Measurements from ENCODE around the gene APOB.

The APOB gene, protein sequence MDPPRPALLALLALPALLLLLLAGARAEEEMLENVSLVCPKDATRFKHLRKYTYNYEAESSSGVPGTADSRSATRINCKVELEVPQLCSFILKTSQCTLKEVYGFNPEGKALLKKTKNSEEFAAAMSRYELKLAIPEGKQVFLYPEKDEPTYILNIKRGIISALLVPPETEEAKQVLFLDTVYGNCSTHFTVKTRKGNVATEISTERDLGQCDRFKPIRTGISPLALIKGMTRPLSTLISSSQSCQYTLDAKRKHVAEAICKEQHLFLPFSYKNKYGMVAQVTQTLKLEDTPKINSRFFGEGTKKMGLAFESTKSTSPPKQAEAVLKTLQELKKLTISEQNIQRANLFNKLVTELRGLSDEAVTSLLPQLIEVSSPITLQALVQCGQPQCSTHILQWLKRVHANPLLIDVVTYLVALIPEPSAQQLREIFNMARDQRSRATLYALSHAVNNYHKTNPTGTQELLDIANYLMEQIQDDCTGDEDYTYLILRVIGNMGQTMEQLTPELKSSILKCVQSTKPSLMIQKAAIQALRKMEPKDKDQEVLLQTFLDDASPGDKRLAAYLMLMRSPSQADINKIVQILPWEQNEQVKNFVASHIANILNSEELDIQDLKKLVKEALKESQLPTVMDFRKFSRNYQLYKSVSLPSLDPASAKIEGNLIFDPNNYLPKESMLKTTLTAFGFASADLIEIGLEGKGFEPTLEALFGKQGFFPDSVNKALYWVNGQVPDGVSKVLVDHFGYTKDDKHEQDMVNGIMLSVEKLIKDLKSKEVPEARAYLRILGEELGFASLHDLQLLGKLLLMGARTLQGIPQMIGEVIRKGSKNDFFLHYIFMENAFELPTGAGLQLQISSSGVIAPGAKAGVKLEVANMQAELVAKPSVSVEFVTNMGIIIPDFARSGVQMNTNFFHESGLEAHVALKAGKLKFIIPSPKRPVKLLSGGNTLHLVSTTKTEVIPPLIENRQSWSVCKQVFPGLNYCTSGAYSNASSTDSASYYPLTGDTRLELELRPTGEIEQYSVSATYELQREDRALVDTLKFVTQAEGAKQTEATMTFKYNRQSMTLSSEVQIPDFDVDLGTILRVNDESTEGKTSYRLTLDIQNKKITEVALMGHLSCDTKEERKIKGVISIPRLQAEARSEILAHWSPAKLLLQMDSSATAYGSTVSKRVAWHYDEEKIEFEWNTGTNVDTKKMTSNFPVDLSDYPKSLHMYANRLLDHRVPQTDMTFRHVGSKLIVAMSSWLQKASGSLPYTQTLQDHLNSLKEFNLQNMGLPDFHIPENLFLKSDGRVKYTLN (N-terminal part only)

DNA sequence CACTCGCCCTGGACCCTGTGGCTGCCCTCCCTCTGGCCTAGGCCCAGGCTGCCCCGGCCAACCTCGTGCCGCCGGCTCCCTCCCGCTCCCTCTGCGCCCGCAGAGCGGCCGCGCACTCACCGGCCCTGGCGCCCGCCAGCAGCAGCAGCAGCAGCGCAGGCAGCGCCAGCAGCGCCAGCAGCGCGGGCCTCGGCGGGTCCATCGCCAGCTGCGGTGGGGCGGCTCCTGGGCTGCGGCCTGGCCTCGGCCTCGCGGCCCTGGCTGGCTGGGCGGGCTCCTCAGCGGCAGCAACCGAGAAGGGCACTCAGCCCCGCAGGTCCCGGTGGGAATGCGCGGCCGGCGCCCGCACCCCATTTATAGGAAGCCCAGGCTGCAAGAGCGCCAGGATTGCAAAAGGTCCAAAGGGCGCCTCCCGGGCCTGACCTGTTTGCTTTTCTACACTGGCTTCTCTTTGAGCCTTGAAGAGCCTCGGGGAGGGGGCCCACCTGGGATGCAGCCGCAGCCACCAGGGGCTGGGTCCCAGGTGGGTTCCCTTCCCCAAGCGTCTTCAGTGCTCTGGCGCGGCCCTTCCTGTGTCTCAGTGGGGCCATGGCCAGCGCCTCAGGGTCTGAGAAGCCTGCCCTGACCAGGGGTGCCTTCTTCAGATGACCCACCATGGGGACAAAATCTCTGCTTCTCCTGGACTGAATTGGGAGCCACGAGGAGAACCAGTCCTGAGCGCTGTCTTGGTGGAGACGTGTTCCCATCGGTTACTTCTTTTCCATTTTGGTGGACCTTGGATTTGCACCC lies at the start of gene APOB:
TSS of gene APOB (minus strand) at position 330 of the 789 bp plus-strand sequence. CDS start at position 202, 128 bp downstream.
- DNase-seq = no peak

DNA sequence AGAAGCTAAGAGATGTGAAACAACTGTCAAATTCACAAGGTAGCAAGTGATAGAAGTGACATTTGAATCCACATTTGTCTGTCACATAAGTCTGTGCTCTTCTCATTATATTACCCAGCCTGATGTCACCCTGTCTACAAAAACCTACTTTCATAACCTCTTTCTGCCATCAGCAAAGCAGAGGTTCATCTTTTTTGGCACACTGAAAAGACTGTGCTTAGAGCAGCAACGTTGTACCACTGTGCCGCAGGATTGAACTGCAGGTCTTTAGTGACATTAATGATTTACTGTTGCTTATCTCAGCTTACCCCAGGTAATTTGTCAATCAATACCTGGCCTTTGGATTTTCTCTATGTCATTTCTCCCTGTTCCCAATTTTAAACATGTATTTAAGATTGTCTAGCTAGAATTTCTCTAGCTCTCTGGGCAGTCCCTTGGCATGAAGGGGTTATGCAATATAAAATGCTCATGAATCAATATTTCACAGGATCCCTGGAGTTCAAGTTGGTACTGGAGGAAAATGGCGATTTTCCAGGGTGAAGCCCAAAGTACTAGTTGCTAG lies 48.5 kb upstream of the APOB start:
- DNase-seq = no peak

DNA sequence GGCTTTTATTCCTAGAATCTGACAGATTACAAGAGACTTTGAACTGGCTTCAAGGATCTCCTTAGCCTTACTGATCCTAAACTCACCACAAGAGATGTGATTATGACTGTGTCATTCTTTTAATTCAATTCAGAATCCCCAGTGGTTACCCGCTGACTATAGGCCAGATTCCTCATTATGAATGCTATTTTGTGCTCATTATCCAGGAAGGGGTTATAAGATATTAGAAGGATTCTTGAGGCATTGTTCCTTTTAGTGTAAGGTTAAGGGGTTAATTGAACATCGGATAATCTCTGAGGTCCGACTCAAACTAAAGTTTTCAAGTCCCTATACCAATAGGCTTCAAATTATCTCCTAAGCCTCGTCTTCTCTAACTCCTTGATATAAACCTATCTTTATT lies 40.5 kb upstream of the APOB start:
- DNase-seq = no peak

DNA sequence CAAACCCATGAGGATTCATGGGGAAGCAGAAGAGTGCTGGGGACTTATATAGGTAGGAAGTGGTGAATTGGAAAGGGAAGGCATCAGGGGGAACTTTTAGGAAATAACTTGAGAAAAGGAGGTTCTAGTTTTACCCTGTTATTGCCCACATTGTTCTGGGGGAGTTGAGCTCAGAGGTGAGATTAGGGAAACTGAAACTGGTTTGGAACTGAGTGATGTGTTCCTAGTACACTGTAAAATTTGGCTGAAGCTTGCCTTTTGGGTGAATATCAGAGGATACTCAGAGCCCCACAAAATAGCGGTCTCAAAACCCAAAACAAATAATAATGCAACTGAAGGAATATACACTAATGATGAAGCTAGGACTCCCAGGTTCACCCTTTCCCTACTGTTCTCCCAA lies 39.6 kb upstream of the APOB start:
- DNase-seq = no peak

DNA sequence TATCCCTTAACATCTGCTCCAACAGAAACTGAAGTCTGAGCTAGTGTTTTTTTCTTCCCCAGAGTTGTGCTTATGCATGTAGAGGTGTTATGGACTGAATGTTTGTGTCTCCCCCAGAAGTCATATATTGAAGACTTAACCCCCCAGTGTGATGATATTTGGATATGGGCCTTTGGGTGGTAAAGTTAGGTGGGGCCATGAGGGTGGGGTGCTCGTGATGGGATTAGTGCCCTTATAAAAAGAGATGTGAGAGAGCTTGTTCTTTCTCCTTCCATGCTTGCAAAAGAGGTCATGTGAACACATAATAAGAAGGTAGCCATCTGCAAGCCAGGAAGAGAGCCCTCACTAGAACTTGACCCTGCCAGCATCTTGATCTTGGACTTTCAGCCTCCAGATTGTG lies 34.4 kb upstream of the APOB start:
- DNase-seq = no peak

DNA sequence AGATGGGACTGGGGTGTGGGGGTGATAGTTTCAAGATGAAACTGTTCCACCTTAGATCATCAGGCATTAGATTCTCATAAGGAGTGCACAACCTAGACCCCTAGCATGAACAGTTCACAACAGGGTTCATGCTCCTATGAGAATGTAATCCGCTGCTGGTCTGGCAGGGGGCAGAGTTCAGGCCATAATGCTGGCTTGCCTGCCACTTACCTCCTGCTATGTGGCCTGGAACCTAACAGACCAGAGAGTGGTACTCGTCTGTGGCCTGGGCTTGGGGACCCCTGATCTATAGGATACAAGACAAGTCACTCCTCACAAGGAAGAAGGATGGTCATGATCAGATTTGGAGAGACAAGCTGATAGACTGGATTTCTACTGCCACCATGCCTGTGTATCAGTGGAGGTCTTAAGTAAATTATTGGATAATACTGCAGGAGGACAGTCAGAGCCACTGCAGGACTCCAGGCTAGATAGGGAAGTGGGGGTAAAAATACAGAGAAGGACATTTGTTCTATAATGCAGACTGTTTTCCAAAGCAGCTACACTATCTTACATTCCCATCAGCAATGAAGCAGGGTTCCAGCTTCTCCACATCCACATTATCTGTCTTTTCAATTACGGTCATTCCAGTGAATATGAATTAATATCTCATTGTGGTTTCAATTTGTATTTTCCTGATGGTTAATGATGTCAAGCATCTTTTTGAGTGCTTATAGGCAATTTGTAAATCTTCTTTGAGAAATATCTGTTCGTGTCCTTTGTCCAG lies 28.8 kb upstream of the APOB start:
- DNase-seq = no peak

DNA sequence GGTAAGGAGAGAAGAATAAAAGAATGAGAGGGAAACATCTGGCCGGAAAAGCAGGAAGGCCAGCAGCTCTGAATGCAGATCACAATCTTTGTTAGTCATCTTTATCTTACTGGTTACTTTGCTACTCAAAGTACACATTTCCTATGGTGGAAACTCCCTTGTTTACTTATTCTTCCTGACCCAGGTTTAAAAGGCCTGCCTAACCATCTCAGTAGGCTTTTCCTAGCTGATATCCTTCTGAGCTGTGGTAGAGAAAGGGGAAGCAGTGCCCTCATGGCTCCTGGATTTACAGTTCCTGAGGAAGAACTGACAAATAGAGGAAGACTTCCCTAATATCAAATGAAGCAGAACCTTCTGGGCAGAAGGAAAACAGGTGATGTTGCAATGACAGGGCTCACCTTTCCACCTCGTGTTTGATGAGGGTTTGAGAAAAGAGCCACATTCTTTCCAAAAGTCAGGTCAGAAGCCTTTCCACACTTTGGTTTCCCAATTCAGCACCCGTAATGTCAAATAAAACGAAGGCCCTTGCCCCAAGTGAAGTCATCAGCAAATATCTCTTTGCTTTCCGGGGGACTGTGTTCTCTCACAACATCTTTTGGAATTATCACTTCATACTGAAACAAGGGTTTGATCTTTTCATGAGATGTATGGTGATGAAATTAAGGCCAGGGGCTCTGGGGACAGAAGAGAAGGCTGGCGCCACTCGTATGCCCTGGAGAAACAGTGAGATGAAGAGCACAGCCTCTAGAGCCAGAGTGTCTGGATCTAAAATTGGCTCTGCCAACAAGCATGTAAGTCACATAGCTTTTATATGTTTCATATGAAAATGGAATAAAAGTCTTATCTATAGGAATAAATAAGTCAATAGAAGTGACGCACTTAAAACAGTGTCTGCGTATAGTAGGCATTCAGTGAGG lies 26.7 kb upstream of the APOB start:
- no peak for DNase-seq

DNA sequence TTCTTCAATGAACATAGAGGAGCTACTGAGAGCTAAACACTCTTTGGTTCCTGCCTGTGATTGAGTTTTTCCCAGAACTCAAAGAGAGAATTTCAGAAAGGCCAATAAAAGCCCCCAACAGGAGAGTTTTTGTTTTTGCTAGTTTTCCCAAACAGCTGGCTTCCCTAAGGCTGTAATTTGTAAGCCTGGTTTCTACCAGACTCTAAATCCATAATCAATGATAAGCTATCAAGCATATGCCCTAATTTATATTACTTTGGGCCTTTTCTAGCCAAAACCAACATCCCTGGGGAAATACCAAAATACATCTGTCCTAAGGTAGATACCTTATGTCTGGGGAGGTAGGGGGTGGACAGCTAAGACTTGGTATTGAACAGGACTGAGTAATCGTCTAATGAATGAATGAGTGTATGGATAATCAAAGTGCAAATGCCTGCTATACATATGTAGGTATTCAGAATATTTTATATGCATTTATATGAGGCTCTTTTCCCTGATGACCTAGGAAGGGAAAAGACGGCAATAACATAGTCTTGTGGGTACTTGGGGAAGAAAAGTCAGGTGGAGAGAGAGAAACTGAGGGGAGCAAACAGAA lies 26.0 kb upstream of the APOB start:
- no peak for DNase-seq

DNA sequence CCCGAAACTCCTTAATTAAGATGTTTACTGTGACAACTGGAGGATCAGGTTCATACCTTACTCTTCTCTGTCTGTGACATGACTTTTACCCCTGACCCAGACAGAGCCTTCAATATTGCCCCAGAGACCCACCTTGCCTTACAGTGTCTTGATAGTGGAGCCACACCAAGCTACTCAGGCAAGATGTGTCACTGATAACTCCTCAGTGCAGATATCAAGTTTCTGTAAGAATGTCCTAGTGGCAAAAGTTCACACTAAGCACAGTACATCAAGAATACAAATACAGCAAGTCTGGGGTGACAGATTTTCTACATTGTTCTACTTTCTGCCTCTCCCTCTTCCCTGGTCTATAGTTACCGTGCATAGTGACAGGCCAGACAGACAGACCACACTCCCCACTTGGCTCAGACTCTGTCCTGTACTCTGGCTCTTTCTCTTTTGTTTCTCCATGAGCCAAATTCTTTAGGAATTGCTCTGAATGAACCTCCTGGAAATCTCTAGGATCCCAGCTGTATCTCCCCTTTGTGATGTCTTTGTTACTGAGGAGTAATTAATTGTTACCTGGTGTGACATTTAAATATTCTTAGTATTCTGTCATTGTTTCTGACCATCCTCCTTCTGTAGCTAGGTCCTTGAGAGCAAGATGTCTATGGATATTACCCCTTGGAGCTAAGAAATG lies 24.1 kb upstream of the APOB start:
- DNase-seq = no peak

DNA sequence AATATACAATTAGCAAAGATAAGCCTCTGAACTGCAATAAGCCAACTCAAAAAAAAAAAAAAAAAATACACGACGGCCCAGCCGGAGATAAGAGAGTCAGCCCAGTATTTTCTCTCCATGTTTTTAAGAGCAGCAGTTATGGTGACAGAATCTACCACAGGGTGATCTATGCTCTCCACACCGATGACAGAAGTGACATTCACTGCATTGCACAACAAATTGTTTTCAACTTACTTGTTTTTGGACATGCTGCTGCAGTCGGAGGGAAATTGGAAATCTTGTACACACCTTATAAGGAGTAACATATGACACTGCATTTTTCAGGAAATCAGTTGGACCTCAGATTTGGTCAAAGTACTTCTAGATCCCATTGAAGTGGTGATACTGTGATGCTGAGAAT lies 23.3 kb upstream of the APOB start:
- DNase-seq = no peak

DNA sequence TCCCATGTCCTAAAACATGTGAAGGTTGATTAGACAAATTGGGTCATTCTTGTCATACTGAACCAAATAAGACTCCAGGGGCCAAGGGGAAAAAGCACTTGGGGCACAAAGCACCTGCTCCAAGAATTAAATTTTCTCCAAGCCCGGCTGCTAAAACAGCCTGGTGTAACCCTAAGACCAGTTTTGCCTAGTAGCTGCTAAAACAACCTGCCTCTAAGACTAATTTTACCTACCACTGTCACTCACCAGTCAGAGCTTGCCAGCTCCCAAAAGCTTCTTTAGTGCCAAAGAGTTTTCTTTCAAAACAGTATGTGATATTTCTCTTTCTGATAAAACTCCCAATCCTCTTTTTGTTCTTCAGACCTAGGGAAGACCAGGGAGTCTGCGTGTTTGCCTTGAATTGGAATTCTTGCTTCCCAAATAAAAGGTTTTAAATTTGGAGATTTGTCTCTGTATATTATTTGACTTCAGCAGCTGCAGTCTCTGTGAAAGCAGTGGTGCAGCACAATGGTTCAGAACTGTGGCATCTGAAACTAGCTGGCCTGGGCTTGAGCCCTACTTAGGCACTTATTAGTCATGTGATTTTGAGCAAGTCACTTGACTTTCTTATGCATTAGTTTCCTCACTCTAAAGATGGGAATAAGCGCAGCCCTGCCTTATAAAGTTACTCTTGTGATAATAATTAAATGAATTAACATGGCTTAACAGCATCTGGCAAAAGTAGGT lies 16.2 kb upstream of the APOB start:
- no peak for DNase-seq

DNA sequence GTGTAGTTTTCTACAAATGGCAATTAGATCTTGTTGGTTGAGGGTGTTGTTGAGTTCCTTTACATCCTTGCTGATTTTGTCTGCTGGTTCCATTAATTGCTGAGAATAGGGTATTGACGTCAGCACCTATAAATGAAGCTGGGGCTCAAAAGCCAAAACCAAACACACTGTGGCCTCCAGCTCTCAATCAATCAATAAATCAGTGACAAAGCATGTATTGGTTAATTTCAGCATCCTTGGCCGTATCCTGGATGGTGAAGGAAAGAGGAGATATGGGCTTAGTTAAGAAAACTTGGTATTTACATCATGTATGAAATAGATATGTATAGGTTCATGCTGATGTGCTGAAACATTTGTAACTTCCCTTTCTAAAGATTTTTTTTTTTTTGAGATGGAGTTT lies 13.2 kb upstream of the APOB start:
- no peak for DNase-seq

DNA sequence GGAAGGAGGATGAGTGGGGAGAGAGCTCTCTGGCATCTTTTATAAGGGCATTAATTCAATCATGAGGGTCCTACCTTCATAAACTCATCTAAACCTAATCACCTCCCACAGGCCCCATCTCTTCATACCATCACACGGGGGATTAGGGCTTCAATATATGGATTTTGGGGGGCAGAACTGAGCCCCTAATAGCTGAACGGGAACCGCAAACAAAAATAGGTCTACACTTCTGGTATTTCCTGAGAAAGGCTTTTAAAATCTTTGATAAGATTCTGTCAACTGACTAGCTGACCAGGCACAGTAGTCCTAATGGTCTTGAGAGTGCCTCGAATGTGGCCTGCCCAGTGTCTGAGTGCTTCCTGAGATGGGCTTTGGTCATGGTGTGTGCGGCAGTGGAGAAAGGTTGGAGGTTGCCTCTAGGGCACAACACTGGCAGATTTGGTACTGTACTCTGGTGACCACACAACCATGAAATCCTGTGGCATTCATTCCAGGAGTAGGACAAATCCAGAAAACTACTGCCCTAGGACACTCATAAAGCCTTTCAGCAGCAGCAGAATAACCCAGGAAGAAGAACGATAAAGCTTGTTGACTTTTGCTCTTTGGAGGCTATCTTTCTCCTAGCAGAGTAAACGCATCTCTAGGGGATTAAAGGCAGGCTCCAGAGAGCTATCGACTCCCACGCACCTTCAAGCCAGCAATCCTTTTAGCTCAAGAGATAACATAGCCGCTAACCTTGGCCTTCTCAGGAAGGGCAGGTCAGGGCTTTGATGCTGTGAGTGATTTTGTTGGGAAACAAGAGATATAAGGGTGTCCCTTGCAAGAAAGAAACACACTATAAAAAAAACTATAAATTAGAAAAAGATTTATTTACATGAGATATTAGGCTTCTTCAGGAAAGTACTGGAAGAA lies 12.3 kb upstream of the APOB start:
- DNase-seq = no peak

DNA sequence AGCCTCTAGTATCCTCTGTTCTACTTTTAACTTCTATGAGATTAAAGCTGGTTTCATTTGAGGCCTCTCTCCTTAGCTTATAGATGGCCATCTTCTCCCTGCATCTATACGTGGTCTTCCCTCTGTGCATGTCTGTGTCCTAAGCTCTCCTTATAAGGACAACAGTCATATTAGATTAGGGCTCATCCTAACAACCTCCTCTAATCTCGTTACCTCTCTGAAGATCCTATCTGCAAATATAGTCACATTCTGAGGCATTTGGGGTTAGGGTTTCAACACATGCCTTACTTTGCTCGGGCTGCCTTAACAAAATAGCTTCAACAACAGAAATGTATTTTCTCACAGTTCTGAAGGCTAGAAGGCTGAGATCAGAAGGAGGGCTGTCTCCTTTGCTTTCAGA lies 11.6 kb upstream of the APOB start:
- DNase-seq = no peak

DNA sequence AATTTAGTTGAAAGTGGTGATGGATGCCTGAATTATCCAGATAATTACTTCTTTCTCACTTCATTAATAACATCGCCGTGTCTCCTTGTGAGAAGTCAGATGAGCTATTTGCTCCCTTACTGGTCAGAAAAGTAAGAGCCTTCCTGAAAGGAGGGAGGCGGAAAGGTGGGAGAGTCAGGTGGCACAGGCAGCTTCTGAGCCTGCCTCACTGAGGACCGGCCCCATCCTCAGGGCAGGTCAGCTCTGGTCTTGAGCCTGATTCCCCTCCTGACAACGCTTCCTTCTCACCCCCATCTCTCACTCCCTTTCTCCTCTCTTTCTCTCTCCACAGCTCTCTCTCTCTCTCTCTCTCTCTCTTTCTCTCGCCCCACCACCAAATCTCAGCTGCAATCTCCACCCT lies 10.1 kb upstream of the APOB start:
- DNase-seq = no peak

DNA sequence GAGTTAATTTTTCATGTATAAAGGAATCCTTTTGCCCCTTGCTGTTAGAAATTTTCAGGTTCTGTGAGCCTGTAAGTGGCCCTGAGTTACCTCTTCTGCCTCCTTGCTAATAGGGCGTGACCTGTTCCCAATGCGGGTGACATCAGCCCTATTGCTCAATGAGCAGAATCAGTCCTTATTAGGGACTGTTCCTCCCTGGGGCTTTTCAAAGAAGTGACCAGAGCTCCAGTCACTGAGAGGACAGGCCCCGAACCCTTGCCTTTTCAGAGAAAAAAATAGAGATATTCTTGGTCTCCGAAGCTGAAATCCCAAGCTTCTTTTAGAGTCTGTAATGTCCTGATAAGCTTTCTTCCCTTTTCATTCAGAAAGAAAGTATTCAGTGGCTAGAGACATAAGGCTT lies 8.2 kb upstream of the APOB start:
- DNase-seq = no peak

DNA sequence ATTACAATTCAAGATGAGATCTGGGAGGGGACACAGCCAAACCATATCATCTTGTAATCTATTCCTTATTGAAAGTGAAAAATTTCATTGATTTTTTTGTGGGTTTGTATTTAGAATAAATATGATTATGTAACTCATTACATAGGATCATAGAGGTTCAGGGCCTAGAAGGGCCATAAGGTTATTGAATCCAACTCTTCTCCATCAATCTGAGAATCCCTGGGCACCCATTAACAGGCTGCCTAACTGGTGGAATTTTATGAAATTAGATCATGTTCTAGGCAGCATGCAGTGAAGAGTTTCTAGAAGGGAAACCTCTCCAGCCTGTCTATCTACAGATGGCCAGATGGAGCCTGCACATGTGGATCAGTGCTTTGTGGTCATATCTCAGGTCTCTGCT lies 6.3 kb upstream of the APOB start:
- DNase-seq = no peak

Data from femur (tissue), 1 donor.